Panc1 (cell line): ENCODE data around the gene TNIK.

ENCODE experiments used
- POLR2AphosphoS5 ChIP-seq: IDR thresholded peaks from 2 replicates; pipeline ENCODE4 v1.6.1; 2012; ENCODE audit warnings: mild to moderate bottlenecking, low read depth, low read length, moderate library complexity
- REST ChIP-seq, 2 experiments: IDR thresholded peaks; 2 replicates each; pipeline ENCODE4 v1.6.1; 2011 to 2012; ENCODE audit warnings: low read depth in 2 of 2, control low read depth in 1 of 2, low read length in 1 of 2, mild to moderate bottlenecking in 1 of 2, moderate library complexity in 1 of 2; ENCODE audit not compliant: insufficient read depth in 1 of 2
- SIN3A ChIP-seq: IDR thresholded peaks from 2 replicates; pipeline ENCODE4 v1.6.1; 2012; ENCODE audit warnings: low read depth, mild to moderate bottlenecking, low read length, moderate library complexity, borderline replicate concordance; ENCODE audit not compliant: insufficient read depth
- TCF7L2 ChIP-seq: IDR thresholded peaks from 2 replicates; pipeline ENCODE4 v1.6.1; 2011; ENCODE audit warnings: mild to moderate bottlenecking, low read depth, low read length, inconsistent platforms
- TF ChIP-seq, protein P1 (sequence below): fragments of 450-650 bp; IDR thresholded peaks from 2 replicates; pipeline ENCODE4 v1.5.1; 2017; ENCODE audit warnings: mild to moderate bottlenecking

GRCh38 chr3:171095063-171095462 lies 365.1 kb downstream of the TNIK start:
- TF ChIP-seq TCF7L2 = no peak
- TF ChIP-seq POLR2AphosphoS5 = no peak
- TF ChIP-seq, protein P1, sequence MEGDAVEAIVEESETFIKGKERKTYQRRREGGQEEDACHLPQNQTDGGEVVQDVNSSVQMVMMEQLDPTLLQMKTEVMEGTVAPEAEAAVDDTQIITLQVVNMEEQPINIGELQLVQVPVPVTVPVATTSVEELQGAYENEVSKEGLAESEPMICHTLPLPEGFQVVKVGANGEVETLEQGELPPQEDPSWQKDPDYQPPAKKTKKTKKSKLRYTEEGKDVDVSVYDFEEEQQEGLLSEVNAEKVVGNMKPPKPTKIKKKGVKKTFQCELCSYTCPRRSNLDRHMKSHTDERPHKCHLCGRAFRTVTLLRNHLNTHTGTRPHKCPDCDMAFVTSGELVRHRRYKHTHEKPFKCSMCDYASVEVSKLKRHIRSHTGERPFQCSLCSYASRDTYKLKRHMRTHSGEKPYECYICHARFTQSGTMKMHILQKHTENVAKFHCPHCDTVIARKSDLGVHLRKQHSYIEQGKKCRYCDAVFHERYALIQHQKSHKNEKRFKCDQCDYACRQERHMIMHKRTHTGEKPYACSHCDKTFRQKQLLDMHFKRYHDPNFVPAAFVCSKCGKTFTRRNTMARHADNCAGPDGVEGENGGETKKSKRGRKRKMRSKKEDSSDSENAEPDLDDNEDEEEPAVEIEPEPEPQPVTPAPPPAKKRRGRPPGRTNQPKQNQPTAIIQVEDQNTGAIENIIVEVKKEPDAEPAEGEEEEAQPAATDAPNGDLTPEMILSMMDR = no peak
- TF ChIP-seq REST (IDR thresholded peaks at IDR 0.05; ENCODE audit: insufficient read depth in 1 of 2, low read depth in 2 of 2, low read length in 1 of 2) = no peak
- no peak for TF ChIP-seq SIN3A
